ENCODE results near the gene GIMAP8.
A peak's percentile ranks its signal among the peaks of the same experiment; 100 is the strongest.
"Not testable (repeated sequence)": the region's sequence is repeated elsewhere in the genome, so short reads cannot be mapped to it uniquely, and the experiment has no call there.

The GIMAP8 gene

GRCh38 chr7:150471886-150472285 is 21.5 kb downstream of the GIMAP8 start:
- DNase-seq, result no peak

- no peak for DNase-seq
Observed at GRCh38 chr7:150473902-150474301, 23.5 kb downstream of the GIMAP8 start.

- no peak for DNase-seq
Observed at GRCh38 chr7:150476285-150476684, 25.9 kb downstream of the GIMAP8 start.

DNA sequence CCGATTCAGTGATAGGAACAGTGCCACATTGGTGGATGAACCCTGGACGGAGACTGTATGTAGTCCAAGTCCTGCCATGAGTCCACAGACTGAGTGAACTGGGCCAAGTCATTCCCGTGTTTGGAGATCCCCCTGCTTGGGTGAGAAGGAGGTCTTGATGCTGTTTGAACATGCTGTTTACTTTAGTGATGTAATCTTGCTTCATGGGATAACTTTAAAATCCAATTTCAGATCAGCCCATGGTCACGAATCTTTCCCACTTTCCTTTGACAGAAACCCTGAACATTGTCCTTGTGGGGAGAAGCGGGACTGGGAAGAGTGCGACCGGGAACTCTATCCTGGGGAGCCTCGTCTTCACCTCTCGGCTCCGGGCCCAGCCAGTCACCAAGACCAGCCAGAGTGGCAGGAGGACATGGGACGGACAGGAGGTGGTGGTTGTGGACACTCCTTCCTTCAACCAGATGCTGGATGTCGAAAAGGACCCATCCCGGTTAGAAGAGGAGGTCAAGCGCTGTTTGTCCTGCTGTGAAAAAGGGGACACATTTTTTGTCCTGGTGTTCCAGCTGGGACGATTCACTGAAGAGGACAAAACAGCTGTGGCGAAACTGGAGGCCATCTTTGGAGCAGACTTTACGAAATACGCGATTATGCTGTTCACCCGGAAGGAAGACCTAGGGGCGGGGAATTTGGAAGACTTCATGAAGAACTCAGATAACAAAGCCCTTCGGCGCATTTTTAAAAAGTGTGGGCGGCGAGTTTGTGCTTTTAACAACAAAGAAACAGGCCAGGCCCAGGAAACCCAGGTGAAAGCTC is 26.6 kb downstream of the GIMAP8 start:
- DNase-seq, result no peak

DNA sequence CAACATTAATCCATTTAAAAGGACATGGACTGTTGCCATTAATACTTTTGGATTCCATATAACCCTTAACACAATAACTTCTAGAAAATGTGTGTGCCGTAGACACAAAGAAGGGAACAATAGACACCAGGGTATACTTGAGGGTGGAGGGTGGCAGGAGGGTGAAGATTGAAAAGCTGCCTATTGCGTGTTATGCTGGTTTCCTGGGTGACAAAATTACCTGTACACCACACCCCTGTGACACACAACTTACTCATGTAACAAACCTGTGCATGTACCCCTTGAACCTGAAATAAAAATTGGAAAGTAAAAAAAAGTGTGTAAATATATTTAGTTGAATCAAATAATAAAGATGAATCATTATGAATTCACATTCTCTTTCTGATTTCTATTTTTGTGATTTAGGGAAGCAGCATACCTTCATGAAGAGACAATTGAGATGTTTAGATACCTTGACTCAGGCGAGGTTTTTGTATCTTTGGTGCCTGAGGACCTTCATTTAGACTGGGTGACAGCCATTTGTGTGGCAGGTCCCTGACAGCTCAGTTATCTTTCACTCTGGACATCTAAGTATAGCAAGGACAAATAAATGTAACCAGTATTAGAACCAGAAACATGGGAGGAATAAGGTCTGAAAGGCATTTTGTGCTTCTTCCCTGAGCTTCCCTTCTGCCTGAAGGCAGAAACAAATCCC is 28.7 kb downstream of the GIMAP8 start:
- no peak for DNase-seq

GRCh38 chr7:150481186-150481920 is 30.9 kb downstream of the GIMAP8 start:
- DNase-seq, result no peak

- DNase-seq, result no peak
Observed at GRCh38 chr7:150481922-150482321, 31.5 kb downstream of the GIMAP8 start.

DNA sequence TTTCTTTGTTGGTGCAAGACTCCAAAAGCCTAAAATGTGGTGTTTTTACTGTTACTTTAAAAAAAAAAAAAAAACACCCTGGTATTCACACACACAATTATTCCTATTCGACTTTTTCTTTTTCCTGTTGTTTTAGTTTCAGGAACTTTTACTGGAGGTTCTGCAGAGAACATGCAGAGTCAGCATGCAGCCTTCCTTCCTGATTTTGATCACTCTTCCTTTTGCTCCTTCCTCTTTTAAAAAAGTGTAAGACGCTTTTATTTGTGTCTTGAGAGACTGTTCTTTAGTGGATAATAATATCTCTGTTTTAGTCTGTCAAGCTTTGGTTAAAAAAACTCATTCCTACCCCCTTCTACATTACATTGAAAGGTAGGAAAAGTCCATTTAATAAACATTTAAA is 33.1 kb downstream of the GIMAP8 start:
- DNase-seq, result peak; percentile 45

DNA sequence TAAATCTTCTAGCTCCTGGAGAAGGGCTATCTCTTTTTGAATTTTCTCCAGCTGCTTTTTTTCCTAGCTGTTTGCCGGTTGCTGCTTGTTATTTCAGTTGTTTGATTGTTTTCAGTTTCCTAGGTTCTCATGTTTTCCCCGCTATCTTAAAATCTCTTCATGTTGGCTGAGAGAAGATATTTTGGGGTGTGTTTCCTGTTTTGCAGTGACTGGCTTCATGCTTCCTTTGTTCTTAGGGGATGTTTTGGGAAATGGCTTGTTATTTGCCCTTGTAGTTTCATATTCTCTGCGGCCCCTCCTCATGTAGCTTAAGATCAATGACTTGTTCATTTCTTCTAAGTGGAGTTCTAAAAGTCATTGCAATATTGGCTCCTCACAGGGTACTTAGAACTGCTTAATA is 33.6 kb downstream of the GIMAP8 start:
- not testable (repeated sequence) for DNase-seq

DNA sequence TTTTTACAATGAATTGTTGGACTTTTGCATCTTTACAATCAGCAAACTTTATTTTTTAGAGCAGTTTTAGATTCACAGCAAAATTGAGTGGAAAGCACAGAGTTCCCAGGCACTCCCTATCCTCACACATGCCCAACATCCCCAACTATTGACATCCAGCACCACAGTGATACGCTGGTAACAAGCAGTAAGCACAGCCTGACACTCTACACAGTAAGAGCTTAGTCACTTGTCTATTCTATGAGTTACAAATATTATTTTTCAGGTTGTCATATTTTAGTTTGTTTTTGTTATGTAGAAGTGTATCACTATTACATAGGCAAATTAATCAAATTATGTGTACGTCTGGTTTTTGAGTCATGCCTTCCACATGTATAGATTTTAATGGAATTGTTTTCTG is 37.2 kb downstream of the GIMAP8 start:
- DNase-seq, result no peak

DNA sequence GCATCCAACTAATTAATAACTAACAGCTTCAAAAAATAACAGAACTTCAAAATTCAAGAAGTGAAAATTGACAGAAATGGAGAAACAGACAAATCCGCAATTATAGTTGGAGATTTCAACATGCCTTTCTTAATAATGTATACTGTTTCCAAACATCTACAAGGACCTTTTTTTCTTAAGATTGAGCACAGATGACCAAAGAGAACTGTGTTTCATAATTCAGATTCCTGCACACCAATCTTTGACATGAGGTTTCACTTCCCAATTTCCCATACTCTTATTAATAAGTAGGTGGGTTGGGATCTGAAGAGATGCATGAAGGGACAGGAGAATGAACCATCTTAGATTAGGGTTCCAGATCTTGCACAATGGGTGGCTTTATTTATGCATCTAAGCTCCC is 39.4 kb downstream of the GIMAP8 start:
- no peak for DNase-seq

DNA sequence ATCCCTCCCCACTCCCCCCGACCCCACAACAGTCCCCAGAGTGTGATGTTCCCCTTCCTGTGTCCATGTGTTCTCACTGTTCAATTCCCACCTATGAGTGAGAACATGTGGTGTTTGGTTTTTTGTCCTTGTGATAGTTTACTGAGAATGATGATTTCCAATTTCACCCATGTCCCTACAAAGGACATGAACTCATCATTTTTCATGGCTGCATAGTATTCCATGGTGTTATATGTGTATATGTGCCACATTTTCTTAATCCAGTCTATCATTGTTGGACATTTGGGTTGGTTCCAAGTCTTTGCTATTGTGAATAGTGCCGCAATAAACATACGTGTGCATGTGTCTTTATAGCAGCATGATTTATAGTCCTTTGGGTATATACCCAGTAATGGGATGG is 43.0 kb downstream of the GIMAP8 start:
- not testable (repeated sequence) for DNase-seq

DNA sequence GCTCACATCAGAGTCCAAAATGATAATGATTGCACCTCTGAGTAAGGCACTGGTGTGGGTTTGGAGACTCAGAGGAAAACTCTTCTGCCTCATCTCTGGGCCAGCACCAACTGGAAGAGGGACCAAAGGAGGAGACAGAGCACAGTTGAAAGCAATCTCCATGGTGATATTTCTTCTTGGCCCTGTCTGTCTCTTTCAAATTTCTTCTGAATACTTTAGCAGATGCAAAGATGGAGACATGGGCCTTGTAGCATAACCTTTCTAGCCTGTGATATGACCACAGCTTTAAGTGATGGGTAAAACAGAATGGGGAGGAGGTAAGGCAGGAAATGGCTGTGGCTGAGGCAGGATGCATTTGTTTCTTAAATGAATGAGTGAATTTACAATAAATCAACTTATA is 52.1 kb downstream of the GIMAP8 start:
- DNase-seq, result no peak

- no peak for DNase-seq
Observed at GRCh38 chr7:150503155-150503554, 52.7 kb downstream of the GIMAP8 start.

GRCh38 chr7:150503581-150503980 is 53.2 kb downstream of the GIMAP8 start:
- DNase-seq, result no peak

DNA sequence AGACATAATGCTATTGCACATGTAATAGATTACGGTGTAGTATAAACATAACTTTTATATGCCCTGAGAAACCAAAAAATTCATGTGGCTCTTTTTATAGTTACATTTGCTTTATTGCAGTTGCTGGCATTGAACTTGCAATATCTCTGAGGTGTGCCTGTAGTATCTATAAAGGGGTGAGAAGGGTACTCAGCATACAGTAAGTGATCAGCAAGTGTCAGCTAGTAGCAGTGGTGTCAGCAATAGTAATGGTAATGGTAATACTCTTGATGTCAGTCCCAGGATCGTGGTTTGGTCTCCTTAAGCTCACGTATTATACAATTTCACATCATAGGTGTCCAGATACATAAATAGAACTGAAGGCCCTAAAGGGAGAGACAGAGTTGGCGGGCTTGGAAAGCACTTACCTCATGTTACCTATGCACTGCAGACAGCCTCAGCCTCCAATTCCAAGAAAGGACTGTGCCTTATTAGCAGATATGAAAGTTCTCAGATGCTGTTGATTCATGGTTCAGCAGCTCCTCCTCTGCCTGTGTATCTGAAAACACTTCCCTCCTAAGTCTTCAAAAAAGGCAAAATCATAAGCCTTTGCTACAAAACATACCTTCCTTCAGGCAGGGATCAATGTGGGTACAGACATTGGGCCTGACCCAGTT is 57.6 kb downstream of the GIMAP8 start:
- no peak for DNase-seq

GRCh38 chr7:150511048-150511447 is 60.6 kb downstream of the GIMAP8 start:
- no peak for DNase-seq

DNA sequence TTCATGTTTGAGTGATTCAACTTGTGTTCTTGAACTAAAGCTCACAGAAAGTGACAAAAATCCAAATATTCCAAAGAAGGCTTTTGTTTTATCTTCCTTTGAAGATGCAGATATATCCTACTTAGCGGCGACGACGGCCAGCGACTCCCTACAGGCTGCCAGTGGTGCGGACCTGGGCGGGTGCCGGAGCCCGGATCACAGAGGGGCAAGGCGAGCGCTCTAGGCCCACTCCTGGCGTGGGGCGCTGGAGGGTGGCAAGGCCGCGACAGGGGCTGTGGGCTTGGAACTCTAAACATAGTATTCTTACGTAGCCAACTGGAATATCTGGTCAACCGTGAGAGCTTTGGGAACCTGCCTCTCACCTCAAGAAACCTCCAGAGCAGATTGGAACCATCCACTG is 63.3 kb downstream of the GIMAP8 start:
- DNase-seq, result no peak

- no peak for DNase-seq
Observed at GRCh38 chr7:150514748-150515222, 64.4 kb downstream of the GIMAP8 start, which contains the start of gene GIMAP7. Gene GIMAP7 (plus strand): TSS chr7:150514872. CDS start chr7:150519975, 5,103 bp downstream.

- DNase-seq, result no peak
Observed at GRCh38 chr7:150515248-150516147, 65.1 kb downstream of the GIMAP8 start.

- no peak for DNase-seq
Observed at GRCh38 chr7:150516956-150517745, 66.7 kb downstream of the GIMAP8 start.
